ENCODE results near the gene TRAF2.
A peak's percentile ranks its signal among the peaks of the same experiment; 100 is the strongest.
"Not testable (repeated sequence)": the region's sequence is repeated elsewhere in the genome, so short reads cannot be mapped to it uniquely, and the experiment has no call there.

Gene TRAF2

GRCh38 chr9:136885950-136886578 lies at the start of gene TRAF2:
TRAF2 (plus strand) TSS chr9:136886516; CDS start chr9:136898741, 12,225 bp downstream.
- peak; percentile 97 for DNase-seq

DNA sequence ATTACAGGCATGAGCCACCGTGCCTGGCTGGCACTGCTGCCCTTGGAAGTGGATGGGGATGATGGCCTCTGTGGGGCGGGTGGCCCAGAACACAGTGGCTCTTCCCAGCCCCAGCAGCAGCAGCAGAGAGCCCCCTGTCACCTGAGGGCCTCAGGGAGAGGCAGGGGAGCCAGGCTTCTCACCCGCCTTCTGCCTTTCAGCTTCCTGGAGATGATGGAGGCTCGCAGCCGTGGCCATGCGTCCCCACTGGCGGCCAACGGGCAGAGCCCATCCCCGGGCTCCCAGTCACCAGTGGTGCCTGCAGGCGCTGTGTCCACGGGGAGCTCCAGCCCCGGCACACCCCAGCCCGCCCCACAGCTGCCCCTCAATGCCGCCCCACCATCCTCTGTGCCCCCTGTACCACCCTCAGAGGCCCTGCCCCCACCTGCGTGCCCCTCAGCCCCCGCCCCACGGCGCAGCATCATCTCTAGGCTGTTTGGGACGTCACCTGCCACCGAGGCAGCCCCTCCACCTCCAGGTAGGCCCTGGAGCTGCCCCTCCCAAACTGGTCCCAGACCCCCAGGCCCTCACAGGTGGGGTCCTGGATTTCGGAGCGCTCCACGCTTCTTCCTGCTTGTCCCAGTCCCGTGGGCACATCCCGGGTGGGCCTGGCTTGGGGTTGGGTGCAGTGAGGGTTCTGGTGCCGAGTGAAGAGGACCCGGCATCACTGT lies 49.0 kb upstream of the TRAF2 start:
- no peak for DNase-seq

DNA sequence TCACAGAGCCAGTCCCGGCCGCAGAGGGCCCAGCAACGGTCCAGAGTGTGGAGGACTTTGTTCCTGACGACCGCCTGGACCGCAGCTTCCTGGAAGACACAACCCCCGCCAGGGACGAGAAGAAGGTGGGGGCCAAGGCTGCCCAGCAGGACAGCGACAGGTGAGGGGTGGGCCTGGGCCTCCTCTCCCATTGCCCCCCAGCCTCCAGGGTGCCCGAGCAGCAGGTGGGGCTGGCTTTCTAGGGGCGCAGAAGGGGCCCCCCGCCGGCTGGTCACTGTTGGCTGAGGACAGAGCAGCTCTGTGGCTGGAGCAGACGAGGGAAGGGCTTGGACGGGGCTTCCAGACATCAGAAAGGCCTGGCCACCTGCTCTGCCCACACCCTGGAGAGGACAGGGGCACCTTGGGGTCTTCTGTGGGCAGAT lies 48.4 kb upstream of the TRAF2 start:
- not testable (repeated sequence) for DNase-seq

- no peak for DNase-seq
Measured at GRCh38 chr9:136838314-136839228, 47.7 kb upstream of the TRAF2 start.

DNA sequence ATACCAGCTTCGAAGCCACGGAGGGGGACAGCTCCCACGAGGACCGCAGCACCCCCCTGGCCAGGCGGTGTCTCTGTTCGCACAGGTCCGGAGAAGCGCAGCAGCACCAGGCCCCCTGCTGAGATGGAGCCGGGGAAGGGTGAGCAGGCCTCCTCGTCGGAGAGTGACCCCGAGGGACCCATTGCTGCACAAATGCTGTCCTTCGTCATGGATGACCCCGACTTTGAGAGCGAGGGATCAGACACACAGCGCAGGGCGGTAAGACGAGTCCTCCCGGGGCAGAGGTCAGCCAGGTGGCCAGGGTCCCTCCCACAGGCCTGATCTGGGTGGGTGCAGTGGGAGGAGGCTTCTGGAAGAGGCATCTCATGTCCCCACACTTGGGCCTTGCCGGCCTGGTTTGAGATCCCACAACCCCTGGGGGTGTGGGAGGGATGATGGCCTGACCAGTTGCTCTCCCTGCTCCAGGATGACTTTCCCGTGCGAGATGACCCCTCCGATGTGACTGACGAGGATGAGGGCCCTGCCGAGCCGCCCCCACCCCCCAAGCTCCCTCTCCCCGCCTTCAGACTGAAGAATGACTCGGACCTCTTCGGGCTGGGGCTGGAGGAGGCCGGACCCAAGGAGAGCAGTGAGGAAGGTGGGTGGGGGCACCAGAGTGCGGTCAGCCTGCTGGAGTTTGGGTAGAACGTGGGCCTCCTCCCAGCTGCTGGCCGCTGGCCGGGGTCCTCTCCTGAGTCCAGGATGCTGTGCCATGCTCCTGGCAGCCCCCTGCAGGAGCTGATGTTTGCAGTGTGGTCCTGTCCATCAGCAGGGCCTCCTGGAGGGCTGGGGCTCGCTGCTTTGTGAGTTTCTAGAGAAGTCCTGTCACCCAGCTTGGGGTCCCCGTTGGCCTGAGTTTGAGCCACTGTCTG lies 46.8 kb upstream of the TRAF2 start:
- DNase-seq = no peak

- DNase-seq = no peak
Measured at GRCh38 chr9:136840140-136840876, 46.0 kb upstream of the TRAF2 start.

DNA sequence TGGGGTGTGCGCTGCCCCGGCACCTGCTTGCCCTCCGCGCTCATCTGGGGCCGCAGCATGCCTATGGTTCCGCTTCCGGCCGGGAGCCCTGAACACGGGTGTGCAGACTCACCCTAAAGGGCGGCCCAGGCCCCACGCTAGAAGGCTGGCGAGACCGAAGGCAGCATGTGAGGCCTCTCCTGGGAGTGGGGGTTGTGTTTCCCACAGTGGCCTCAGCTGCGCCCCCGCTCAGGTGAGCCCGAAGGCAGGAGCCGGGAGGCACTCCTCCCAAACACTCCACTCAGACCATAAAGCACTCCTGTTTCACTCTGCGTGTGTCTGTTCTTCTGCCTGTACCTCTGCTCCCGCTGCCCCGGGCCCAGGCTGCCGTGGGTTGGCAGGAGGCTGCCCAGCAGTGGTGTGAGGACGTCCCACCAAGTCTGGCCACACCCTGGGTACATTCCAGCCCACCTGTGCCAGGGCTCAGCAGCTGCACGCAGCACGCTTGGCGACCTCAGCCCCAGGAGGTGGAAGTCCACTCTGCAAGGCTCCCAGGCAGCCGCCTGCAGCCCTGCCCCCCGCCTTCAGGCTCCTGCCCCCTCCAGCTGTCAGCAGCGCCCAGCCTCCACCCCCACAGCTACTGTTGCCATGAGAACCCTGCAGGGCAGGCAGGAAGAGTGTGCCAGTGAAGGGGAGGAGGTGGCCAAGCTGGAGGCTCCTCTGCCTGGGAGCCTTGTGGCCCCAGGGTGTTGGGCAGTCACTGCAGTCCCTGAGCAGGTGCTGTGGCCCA lies 45.3 kb upstream of the TRAF2 start:
- peak; percentile 78 for DNase-seq

DNA sequence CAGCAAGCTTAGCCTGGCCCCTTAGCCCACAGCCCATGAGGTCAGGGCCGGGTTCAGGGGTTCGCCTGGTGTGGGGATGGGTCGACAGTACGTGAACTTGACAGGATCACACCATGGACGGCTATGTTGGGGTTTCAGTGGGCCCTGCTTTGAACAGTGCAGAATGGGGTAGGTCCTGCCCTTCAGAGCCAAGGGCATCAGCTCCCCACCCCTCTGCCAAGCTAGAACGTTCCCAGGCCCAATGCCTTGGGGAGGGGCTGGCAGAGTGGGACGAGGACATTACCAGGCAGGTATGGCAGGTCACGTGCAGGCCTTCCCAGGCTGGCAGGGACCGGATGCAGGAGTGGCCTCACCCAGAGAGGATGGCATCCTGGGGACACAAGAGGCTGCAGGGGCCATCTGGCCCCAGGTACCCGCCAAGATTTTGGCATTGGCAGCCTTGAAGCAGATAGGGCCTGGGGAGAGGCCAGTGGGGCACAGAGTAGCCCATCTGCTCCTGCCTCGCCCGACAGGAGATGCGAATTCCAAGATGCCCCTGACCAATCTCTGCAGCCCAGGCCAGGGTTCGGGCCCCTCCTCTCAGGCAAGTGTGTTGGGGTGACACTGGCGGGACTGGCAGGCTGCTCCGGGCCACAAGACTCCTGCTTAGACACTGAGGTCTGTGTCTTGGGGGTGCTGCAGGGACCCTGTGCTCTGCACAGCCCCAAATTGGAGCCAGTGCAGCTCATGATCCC lies 44.5 kb upstream of the TRAF2 start:
- peak; percentile 39 for DNase-seq

- DNase-seq = peak; percentile 45
Measured at GRCh38 chr9:136842380-136842948, 43.9 kb upstream of the TRAF2 start, which contains the start of gene AJM1. AJM1 (plus strand) TSS chr9:136842478; CDS start chr9:136844415, 1,937 bp downstream.

- not testable (repeated sequence) for DNase-seq
Measured at GRCh38 chr9:136843159-136843800, 43.0 kb upstream of the TRAF2 start.

- DNase-seq = not testable (repeated sequence)
Measured at GRCh38 chr9:136843801-136844740, 42.2 kb upstream of the TRAF2 start.

GRCh38 chr9:136844761-136845464 lies 41.4 kb upstream of the TRAF2 start:
- DNase-seq = no peak

DNA sequence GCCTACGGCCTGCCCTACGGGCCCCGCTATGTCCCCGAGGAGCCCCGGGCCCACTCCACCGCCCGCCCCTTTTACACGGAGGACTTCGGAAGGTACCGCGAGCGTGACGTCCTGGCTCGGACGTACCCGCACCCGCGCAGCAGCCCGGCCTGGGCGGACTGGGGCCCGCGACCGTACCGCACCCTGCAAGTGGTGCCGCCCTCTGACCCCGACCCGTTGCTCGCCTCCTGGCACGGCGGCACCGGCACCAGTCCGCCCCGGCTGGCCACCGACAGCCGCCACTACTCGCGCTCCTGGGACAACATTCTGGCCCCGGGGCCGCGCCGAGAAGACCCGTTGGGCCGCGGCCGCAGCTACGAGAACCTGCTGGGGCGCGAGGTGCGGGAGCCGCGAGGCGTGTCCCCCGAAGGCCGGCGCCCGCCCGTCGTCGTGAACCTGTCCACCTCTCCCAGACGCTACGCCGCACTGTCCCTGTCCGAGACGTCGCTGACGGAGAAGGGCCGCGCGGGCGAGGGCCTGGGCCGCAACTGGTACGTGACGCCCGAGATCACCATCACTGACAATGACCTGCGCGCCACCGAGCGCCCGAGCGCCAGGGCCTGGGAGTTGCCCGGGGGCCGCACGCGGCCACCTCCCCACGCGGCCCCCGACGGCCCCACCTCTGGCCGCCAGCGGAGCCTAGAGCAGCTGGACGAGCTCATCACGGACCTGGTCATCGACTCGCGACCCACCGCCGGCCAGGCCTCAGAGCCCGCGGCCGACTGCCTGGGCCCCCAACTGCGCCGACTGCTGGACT lies 40.7 kb upstream of the TRAF2 start:
- no peak for DNase-seq

GRCh38 chr9:136846376-136847087 lies 39.8 kb upstream of the TRAF2 start:
- DNase-seq = no peak

GRCh38 chr9:136847088-136847825 lies 39.1 kb upstream of the TRAF2 start:
- no peak for DNase-seq
